Hepatocyte (in vitro differentiated cells): Measurements from ENCODE around the gene NSUN6.

ENCODE experiments used
- CTCF ChIP-seq: fragments of 200-600 bp; sonication (generic); IDR thresholded peaks from 2 replicates; pipeline ENCODE4 v1.5.1; 2016; ENCODE audit warnings: antibody characterized with exemption, mild to moderate bottlenecking; ENCODE audit not compliant: poor library complexity
- EZH2phosphoT487 ChIP-seq: fragments of 200-600 bp; sonication (generic); IDR thresholded peaks from one replicate; pipeline ENCODE4 v1.6.1; 2018; ENCODE audit warnings: antibody characterized with exemption, mild to moderate bottlenecking, low read depth, moderate library complexity; ENCODE audit not compliant: unreplicated experiment, severe bottlenecking

GRCh38 chr10:18684953-18685352 lies 33.6 kb upstream of the NSUN6 start:
- TF ChIP-seq CTCF, result no peak
- no peak for TF ChIP-seq EZH2phosphoT487
